ENCODE measurements around the gene PERCC1. TPM values are rescaled to one million over a fixed set of nuclear protein-coding genes. Genes with fewer than 3 reads are reported as not detected.

PERCC1 gene
- total RNA-seq, 1 experiment from 2014 or later, result not detected

DNA sequence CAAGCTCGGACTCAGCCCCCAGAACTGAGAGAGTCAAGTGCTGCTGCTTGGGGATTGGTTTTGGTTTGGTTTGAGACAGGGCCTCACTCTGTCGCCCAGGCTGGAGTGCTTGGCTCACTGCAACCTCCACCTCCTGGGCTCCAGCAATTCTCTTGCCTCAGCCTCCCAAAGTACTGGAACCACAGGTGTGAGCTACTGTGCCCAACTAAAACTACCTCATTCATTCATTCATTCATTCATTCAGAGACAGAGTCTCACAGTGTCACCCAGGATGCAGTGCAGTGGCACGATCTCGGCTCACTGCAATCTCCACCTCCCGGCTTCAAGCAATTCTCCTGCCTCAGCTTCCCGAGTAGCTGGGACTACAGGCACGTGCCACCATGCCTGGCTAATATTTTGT is 41.1 kb upstream of the PERCC1 start:
- no peaks in the 10 kb centered on the region for H3K27me3 Mint-ChIP-seq (ENCODE audit: low read depth)
- no peak for ATAC-seq
- H3K4me3 Mint-ChIP-seq, result no peak overlapping the region
- no peak for DNase-seq (ENCODE audit: low spot score)
- no peaks in the 10 kb centered on the region; the same call in 1 of the 2 replicates for H3K36me3 Mint-ChIP-seq
- CTCF ChIA-PET, result no interaction called here
- no peaks in the 10 kb centered on the region for H3K9me3 Mint-ChIP-seq
- TF ChIP-seq KAT7 (CRISPR knock-in tag; IDR thresholded peaks at IDR 0.05; ENCODE audit: borderline replicate concordance) (no peak), ZNF423 (CRISPR knock-in tag; IDR thresholded peaks at IDR 0.05) (no peak), ZNF138 (CRISPR knock-in tag; conservative IDR thresholded peaks at IDR 0.05) (no peak), JAZF1 (CRISPR knock-in tag; IDR thresholded peaks at IDR 0.05) (no peak), ESRRA (CRISPR knock-in tag; IDR thresholded peaks at IDR 0.05; ENCODE audit: borderline replicate concordance) (no peak), ZNF671 (CRISPR knock-in tag; IDR thresholded peaks at IDR 0.05) (no peak), RORB (CRISPR knock-in tag; IDR thresholded peaks at IDR 0.05) (no peak), IRF2 (CRISPR knock-in tag; IDR thresholded peaks at IDR 0.05; ENCODE audit: borderline replicate concordance, low read depth) (no peak), TEAD1 (CRISPR knock-in tag; IDR thresholded peaks at IDR 0.05) (no peak), NFATC4 (CRISPR knock-in tag; IDR thresholded peaks at IDR 0.05) (no peak), MYBL2 (CRISPR knock-in tag; IDR thresholded peaks at IDR 0.05) (no peak)
- TF ChIP-seq, protein P1, sequence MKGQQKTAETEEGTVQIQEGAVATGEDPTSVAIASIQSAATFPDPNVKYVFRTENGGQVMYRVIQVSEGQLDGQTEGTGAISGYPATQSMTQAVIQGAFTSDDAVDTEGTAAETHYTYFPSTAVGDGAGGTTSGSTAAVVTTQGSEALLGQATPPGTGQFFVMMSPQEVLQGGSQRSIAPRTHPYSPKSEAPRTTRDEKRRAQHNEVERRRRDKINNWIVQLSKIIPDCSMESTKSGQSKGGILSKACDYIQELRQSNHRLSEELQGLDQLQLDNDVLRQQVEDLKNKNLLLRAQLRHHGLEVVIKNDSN (CRISPR knock-in tag; IDR thresholded peaks at IDR 0.05), result no peak
- TF ChIP-seq, protein P2, sequence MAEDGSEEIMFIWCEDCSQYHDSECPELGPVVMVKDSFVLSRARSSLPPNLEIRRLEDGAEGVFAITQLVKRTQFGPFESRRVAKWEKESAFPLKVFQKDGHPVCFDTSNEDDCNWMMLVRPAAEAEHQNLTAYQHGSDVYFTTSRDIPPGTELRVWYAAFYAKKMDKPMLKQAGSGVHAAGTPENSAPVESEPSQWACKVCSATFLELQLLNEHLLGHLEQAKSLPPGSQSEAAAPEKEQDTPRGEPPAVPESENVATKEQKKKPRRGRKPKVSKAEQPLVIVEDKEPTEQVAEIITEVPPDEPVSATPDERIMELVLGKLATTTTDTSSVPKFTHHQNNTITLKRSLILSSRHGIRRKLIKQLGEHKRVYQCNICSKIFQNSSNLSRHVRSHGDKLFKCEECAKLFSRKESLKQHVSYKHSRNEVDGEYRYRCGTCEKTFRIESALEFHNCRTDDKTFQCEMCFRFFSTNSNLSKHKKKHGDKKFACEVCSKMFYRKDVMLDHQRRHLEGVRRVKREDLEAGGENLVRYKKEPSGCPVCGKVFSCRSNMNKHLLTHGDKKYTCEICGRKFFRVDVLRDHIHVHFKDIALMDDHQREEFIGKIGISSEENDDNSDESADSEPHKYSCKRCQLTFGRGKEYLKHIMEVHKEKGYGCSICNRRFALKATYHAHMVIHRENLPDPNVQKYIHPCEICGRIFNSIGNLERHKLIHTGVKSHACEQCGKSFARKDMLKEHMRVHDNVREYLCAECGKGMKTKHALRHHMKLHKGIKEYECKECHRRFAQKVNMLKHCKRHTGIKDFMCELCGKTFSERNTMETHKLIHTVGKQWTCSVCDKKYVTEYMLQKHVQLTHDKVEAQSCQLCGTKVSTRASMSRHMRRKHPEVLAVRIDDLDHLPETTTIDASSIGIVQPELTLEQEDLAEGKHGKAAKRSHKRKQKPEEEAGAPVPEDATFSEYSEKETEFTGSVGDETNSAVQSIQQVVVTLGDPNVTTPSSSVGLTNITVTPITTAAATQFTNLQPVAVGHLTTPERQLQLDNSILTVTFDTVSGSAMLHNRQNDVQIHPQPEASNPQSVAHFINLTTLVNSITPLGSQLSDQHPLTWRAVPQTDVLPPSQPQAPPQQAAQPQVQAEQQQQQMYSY (CRISPR knock-in tag; IDR thresholded peaks at IDR 0.05), result no peak
- TF ChIP-seq, protein P3, sequence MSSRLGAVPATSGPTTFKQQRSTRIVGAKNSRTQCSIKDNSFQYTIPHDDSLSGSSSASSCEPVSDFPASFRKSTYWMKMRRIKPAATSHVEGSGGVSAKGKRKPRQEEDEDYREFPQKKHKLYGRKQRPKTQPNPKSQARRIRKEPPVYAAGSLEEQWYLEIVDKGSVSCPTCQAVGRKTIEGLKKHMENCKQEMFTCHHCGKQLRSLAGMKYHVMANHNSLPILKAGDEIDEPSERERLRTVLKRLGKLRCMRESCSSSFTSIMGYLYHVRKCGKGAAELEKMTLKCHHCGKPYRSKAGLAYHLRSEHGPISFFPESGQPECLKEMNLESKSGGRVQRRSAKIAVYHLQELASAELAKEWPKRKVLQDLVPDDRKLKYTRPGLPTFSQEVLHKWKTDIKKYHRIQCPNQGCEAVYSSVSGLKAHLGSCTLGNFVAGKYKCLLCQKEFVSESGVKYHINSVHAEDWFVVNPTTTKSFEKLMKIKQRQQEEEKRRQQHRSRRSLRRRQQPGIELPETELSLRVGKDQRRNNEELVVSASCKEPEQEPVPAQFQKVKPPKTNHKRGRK (CRISPR knock-in tag; IDR thresholded peaks at IDR 0.05; ENCODE audit: borderline replicate concordance), result no peak
- TF ChIP-seq, protein P4, sequence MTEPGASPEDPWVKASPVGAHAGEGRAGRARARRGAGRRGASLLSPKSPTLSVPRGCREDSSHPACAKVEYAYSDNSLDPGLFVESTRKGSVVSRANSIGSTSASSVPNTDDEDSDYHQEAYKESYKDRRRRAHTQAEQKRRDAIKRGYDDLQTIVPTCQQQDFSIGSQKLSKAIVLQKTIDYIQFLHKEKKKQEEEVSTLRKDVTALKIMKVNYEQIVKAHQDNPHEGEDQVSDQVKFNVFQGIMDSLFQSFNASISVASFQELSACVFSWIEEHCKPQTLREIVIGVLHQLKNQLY (CRISPR knock-in tag; IDR thresholded peaks at IDR 0.05), result no peak
- TF ChIP-seq, protein P5, sequence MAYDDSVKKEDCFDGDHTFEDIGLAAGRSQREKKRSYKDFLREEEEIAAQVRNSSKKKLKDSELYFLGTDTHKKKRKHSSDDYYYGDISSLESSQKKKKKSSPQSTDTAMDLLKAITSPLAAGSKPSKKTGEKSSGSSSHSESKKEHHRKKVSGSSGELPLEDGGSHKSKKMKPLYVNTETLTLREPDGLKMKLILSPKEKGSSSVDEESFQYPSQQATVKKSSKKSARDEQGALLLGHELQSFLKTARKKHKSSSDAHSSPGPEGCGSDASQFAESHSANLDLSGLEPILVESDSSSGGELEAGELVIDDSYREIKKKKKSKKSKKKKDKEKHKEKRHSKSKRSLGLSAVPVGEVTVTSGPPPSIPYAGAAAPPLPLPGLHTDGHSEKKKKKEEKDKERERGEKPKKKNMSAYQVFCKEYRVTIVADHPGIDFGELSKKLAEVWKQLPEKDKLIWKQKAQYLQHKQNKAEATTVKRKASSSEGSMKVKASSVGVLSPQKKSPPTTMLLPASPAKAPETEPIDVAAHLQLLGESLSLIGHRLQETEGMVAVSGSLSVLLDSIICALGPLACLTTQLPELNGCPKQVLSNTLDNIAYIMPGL (CRISPR knock-in tag; IDR thresholded peaks at IDR 0.05), result no peak
- TF ChIP-seq, protein P6, sequence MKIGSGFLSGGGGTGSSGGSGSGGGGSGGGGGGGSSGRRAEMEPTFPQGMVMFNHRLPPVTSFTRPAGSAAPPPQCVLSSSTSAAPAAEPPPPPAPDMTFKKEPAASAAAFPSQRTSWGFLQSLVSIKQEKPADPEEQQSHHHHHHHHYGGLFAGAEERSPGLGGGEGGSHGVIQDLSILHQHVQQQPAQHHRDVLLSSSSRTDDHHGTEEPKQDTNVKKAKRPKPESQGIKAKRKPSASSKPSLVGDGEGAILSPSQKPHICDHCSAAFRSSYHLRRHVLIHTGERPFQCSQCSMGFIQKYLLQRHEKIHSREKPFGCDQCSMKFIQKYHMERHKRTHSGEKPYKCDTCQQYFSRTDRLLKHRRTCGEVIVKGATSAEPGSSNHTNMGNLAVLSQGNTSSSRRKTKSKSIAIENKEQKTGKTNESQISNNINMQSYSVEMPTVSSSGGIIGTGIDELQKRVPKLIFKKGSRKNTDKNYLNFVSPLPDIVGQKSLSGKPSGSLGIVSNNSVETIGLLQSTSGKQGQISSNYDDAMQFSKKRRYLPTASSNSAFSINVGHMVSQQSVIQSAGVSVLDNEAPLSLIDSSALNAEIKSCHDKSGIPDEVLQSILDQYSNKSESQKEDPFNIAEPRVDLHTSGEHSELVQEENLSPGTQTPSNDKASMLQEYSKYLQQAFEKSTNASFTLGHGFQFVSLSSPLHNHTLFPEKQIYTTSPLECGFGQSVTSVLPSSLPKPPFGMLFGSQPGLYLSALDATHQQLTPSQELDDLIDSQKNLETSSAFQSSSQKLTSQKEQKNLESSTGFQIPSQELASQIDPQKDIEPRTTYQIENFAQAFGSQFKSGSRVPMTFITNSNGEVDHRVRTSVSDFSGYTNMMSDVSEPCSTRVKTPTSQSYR (CRISPR knock-in tag; IDR thresholded peaks at IDR 0.05), result no peak
- H3K4me1 Mint-ChIP-seq, result no peaks in the 10 kb centered on the region
- no peak overlapping the region for H3K27ac Mint-ChIP-seq
- POLR2A ChIA-PET, result no interaction called here
